ENCODE results near the gene RAP1GAP2. TPM values are rescaled to one million over a fixed set of nuclear protein-coding genes. Genes with fewer than 3 reads are reported as not detected.

The RAP1GAP2 gene
- total RNA-seq, 1 experiment from 2014 or later = 3.8 TPM

DNA sequence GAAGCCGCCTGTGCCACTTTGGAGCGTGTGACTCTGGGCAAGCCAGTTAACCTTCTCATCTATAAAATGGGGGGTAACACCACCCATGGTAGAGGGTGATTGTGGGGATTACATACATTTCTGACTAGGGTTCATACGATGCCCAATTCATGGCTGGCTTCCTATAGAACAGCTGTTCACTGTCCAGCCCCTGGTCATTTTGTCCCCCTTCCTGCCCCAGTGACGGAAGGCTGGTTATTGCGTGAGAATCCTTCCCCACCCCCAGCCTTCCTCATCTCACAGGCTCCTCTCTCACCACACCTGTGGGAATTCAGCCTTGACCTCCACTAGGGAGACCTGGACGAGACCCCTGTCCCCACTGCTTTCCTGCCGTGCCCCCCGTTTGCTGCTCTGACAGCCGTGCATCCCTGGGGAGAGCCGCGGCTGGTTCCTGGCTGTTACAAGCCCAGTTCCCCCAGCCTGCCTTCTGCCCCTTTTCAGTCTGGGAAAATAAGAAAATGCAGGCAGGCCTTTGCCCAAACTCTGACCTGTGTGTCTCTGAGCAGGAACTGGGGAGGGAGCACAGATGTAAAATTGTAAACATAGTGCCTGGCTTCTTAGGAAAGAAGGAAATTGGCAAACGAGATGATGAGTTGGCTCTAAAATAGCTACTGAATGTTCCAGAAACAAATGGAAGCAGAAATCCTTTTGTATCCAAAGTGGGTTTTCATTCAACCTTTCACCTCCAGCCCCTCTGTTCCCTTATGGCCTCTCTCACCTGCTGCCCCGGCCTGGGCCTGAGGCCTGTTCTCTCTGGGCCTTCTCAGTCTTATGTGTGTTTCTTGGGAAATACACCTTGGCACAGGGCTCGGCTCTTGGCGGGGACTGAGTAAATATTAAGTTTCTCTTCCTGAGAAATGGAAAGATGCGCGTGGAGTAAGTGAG is 199.9 kb downstream of the RAP1GAP2 start:
- DNase-seq (ENCODE audit: low read depth) = no peak

DNA sequence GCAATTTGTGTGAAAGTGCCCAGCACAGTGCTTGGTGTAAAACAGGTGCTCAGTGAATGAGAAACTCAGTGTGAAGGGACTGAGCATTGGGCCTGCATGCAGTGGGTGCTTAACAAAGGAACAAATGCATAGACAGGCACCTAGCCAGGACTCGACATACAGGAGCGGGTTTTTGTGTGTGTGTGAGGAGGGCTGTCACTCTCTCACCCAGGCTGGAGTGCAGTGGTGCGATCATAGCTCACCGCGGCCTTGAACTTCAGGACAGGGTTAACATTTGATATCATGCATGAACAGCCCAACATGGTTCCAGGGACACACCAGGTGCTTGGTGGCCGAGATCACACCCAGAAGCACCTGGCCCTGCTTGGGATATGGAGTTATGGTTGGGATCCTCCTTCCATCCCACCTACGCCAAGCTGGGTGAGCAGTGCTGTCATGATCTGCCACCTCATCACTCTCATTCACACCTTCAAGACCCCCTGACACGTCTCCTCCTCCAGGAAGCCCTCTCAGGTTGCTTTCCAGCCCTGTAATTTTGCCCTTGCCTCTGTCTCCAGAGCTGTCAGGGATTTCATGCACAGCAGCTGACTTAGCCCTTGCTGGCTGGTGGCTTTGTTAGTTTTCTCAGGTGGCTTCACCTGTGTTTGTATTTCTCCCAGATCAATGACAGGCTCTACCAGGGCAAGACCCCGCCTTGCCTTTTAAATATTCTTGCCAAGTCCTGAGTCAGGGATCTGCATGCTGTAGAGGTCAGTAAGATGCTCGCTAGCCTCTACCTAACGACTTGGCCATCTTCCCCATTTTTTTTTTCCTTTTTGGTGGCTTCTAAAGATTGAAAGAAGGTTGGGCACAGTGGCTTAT is 200.8 kb downstream of the RAP1GAP2 start:
- DNase-seq (ENCODE audit: low read depth) = peak; percentile 38

DNA sequence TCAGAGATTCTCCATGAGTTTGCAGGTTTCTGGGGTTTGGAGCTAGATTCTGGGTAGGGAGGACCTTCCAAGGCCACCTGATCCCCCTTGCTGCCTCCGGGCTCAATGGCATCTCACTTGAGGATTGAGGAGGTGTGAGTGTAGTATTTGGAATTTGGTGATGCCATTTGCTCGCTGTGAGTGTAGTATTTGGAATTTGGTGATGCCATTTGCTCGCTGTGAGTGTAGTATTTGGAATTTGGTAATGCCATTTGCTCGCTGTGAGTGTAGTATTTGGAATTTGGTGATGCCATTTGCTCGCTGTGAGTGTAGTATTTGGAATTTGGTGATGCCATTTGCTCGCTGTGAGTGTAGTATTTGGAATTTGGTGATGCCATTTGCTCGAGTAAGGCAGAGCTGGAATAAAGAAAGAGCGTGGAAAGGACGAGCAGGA is 202.2 kb downstream of the RAP1GAP2 start:
- peak; percentile 82 for DNase-seq (ENCODE audit: low read depth)

DNA sequence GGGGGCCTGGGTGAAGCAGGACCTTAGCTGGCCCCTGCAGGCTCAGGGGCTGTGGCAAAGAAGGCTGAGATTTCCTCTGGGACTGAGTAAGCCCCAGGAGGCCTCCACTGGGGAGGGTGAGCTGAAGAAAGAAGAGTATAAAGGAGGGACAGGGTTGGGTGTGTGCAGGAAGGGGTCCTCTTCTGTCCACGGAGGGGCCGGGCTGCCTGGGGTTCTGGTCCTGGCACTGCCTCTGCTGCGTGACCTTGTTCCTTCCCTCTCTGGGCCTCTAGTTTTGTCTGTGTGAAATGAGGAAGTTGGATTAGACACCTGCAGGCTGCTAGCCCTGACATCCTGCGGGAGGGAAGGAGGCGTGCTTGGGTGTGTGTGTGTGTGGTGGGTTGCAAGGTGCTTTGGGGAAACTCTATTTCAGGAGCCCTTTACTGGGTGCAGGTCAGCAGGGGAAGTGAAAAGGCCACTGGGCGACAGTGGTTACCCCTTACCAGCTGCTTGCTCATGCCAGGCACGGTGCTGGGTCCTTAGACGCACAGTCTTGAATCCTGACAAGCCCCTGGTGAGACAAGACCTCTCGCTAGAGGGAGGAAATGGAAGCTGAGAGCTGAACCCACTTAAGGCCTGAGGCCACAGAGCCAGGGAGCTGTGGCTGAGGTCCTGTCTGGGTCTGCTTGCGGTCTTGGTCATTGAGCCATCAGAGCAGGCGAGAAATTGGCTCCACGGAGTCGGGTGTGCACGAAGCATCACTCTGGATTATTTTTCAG is 206.5 kb downstream of the RAP1GAP2 start:
- DNase-seq (ENCODE audit: low read depth) = peak; percentile 15

DNA sequence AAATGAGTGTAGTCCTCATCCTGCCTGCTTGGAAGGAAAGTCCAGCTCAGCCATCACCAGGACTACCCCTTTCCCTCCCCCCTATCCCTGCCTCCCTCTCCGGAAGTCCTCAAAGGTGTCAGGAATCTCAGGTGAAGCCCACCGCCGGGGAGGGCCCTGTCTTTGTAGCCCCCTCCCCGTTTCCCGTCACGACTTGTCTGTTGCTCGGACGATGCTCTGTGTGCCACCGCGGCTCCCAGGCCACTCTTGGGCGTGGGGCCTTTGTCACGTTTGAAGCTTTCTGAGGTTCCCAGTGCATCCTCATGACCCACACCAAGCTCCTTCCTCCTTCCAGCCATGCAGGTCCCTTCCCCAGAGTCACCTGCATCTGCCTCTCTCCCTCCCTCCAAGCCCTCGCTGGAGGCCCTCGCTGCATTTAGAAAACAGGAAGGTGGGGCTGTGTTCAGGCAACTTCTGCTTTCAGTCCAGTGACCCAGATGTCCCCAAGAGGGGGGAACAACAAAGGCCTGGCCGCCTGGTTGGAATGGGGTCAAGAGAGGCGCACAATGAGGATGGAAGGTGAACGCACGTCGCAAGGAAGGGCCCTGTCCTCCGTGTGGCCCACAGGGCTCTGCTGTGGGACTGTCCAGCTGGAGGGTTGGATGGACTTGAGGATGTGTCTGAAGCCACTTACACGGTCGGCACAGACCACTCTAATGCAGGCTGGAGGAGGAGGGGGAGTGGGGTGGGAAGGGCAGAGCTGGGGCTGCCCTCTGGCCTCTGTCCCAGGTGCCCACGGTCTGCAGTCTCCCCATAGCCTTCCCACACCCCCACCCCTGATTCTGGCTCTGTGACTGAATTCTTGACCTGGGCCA is 207.3 kb downstream of the RAP1GAP2 start:
- no peak for DNase-seq (ENCODE audit: low read depth)

DNA sequence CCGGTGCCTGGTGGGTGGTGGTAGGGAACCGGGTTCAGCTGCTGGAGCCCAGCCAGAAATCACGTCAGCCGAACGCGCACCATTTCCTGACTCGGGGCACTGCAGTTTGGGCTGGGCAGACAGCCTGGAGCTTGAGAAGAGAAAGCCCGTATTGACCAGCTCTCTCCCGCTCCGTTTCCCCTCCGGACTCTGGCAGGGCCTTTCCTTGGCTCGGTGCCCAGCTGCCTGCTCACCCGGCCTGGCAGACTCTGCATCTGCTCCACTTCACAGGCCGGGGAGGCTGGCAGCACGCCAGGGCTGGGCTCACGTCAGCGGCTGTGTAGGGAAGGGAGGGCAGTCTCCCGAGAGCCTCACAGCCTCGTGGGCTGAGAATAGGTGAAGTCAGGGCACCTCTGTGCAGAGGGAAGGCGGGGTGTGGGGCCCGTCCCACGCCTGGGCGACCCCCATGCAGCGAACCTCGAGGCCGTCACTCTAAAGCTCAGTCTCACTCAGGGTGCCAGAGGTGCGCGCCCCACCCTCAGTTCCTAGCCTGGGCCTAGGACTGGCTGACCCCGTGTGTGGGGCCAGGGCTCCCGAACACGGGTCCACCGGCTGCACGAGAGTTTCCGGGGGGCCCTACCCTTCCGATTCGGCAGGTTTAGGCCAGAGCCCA is 208.0 kb downstream of the RAP1GAP2 start:
- peak; percentile 96 for DNase-seq (ENCODE audit: low read depth)

DNA sequence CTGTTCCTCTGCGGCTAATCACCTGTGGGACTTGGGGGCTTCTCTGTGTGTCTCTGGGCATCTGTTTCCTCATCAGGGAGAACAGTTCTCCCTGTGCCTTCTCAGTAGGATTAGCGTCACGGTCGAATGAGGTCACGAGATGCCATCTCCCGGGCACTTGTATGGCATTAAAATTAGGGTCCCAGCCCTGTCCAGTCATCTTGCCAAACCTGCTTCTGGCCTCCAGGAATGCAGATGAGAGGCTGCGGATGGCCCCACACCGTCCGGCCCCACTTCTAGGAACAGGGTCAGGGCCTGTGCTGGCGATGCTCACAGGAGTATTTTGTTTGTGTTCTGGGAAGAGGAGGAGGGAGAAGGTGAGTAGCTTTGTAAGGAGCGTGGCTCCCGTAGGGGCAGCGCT is 208.7 kb downstream of the RAP1GAP2 start:
- no peak for DNase-seq (ENCODE audit: low read depth)

DNA sequence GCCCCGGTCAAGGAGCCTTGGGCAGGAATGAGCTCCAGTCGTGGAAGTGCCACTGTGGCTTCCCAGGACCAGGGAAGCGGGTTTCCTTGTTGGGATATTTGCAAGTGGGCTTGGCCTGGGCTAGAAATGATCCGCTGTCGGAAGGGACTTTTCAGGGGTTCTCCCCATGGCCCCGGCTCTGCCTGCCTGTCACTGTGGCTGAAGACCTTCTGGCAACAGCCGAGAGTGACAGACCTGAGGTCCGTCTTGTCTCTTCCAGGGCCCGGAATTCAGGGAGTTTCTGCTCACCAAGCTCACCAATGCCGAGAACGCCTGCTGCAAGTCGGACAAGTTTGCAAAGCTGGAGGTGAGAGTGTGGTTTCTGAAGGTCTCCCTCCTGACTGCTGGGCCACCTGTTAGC is 209.5 kb downstream of the RAP1GAP2 start:
- DNase-seq (ENCODE audit: low read depth) = no peak

DNA sequence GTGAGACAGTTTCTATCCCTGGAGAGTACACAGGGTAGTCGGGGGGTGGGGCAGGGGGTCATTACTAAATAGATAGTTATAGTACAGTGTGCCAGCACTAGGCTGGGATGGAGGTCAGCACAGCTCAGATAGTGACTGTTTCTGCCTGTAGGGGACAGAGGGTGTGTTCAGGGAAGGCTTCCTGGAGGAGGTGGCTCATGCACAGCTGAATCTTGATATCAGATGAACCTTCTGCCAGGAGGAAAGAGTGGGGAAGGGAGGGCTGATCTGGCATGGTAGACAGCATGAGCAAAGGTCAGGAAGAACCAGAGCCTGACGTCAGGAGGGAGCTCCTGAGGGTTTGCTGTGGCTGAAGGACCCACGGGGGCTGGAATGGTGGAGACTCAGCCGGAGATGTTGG is 210.6 kb downstream of the RAP1GAP2 start:
- no peak for DNase-seq (ENCODE audit: low read depth)

DNA sequence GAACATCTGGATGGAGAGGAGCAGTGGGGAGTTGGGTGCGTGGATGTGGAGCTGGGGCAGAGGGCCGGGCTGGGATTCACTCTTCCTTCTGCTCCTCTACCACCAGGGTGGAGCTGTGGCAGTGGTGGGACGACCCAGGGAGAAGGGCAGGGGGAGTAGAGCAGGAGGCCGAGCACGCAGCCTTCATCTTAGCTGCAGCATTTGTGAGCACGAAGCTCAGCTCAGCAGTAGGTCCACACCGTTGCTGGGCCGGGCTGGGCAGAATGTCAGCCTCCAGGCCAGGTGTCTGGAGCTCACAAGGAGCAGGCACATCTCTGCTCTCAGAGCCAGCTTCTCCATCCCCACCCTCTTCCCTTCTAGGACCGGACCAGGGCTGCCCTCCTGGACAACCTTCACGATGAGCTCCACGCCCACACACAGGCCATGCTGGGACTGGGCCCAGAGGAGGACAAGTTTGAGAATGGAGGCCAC is 211.4 kb downstream of the RAP1GAP2 start:
- no peak for DNase-seq (ENCODE audit: low read depth)

DNA sequence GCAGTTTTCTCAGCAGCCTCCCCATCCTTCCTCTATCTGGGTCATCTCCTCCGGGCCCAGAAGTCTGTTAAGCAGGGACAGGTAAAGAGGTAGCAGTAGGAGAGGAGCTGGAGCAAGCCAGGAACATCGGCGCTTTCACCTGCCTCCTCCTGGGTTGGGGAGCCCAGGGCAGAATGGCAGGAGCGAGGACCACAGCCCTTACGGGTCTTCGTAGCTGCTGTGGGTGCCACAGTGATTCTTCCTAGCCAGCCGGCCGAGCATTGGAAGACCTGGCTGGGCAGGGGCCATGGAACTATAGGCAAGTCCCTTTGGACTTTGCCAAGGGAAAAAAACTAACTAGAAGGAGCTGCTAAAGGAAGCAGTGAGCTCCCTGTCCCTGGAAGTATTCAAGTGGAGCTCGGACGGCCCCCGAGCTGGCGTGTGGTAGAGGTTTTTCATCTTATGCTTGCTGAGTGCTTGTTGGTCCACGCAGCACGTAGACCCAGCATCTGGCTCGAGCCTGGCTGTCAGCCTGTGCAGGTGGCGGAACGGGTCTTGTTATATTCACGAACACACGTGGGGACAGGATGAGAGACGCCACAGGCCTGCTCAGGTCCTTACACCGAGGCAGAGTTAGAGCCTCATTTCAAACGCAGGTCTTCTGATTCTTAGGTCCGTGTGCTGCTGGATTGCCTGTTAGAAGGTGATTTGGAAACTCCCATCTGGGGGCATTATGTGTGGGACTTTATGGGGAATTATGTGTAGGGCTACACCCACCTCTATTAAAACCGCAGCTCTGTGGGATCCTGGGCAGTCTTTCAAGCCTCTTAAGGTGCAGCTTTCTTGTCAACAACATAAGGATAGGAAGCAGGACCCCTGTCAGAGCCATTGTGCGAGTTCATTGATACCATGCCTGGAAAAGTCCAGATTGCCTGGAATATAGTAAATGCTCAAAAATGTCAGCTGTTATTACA is 212.4 kb downstream of the RAP1GAP2 start:
- no peak for DNase-seq (ENCODE audit: low read depth)

DNA sequence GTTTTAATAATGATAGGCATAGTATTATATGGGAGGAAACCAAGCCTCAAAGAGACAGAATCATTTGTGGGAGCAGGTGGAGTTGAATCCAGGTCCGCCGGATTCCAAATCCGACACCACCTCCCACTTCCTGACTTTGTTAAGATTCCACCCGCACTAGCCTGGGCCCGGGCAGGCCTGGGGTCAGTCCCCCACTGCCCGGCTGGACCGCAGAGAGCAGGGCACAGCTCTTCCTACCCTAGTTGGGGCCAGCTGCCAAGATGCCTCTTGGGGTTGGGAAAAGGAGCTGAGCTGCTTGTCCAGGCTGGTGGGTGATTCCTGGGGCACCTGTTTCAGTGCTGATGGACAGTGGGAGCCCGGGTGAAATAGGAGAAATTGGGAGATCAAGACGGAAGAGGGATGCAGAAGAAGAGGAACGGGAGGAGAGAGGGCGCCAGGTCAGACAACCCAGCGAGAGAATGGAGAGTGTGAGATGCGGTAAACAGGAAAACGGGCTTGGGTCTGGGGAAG is 213.2 kb downstream of the RAP1GAP2 start:
- no peak for DNase-seq (ENCODE audit: low read depth)

DNA sequence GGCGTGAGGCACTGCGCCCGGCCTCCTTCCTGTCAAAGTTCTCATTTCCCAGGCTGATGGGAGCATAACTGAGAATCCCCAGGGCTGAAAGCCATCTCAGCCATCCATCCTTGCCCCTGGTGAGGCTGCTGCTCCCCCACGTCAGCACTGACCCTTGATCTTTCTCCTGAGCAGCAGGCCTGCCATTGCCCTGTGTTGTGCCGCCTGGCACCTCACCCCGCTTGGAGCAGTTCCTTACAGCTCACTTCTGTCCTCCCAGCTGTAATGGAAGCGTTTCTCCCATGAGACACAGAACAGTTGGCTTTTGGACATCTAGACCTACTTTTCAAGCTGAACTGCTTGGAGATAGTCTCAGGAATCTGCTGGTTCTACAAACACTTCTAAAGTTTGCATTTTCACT is 215.7 kb downstream of the RAP1GAP2 start:
- no peak for DNase-seq (ENCODE audit: low read depth)

DNA sequence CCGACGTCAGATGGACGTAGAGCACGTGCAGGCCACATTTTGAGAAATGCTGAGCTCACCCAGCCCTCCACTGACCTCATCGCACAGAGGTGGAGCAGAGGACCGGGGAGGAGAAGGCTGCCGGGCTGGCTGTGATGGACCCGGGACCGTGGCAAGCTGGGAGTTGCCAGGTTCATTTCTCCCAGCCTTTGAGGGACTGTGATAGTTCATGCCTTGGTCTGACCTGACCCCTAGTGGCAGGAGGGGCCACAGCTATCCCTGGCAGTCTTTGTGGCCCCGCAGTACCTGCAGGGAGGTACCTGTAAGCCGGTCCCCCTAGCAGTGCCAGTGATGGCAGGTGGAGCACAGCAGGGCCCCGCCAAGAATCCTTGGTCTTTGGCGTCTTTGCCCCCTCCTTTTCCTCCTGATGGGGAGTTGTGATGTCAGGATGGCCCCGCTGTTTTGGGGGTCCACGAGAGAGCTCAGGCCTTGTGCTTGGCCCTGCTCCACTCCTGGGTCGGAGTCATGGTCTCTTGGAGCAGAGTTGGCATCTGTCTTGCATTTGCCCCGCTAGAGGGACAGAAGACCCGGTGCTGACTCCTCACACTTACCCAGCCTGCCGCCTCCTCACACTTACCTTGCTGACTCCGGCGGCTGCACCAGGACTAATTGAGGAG is 216.8 kb downstream of the RAP1GAP2 start:
- peak; percentile 58 for DNase-seq (ENCODE audit: low read depth)

DNA sequence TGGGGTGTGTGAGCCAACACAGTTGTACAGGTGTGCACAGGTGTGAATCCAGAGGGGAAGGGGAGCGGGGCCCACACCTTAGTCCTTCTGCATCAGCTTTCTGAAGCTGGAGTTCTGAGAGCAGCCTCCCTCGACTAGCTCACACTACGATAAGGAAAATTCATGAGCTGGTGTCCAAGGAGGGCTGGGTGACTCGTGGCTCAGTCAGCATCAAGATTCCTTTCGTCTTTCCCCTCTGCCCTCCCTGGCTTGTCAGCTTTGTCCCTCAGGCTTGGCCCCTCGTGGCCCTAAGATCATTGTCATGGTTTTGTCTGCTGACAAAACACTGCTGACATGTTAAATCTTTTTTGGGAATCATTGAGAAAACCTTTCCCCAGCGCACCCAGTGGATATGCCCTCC is 219.7 kb downstream of the RAP1GAP2 start:
- peak; percentile 43 for DNase-seq (ENCODE audit: low read depth)

DNA sequence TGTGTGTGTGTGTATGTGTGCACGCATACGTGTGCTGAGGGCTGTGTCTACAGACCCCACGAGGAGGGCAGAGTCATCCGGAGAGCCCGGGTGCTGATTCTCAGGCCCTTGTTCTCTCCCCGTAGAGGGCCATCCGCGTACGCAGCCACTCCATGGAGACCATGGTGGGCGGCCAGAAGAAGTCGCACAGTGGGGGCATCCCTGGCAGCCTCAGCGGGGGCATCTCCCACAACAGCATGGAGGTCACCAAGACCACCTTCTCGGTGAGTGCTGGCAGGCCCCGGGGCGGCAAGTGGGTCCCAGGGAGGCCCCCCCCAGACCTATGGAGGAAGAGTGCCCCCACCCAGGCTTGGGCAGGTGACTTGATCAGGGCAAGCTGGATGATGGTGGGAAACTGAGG is 221.7 kb downstream of the RAP1GAP2 start:
- no peak for DNase-seq (ENCODE audit: low read depth)

DNA sequence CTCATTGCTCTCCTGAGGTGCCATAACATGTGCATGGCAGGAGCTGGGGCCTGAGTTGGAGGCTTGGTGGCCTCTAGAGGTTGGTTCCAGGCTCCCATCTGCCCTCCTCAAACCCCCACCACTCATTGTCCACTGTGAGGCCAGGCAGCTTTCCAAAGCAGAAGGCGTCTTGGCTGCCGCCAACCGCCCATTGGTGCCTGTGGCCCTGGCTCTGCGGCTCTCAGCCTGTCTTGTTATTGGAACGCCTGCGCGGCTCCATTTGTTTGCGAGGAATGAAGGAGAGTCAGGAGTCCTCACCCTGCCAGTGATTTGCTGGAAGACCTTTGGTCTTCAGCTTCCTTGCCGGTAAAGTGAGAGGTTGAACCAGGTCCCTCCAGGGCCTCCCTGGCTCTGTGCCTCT is 223.5 kb downstream of the RAP1GAP2 start:
- DNase-seq (ENCODE audit: low read depth) = no peak

DNA sequence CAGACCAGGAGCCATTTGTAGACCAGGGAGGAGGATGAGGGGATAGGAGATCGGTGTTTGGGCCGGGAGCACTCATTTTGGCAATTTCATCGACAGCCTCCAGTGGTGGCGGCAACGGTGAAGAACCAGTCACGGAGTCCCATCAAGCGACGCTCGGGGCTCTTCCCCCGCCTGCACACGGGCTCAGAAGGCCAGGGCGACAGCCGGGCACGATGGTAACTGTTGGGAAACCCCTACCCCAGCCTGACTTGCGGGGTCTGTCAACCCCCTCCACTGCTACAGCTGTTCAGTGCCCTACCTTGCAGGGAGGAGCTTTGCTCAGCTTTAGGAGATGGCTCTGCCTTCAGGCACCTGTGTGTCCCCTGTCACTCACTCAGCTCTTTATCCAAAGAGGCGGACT is 224.1 kb downstream of the RAP1GAP2 start:
- DNase-seq (ENCODE audit: low read depth) = no peak
